Stimulated activated CD8-positive, alpha-beta memory T cell treated with anti-CD3 and anti-CD28 coated beads, Interleukin-7, amount 100 ng/mL, for 4 hours (primary cell): ENCODE results near the gene FFAR1.

Experiments used
- DNase-seq, 2 donors: peaks; one replicate each; pipeline ENCODE4 v3.0.0-alpha.2; 2020; ENCODE audit warnings: low read depth in 2 of 2

The FFAR1 gene

DNA sequence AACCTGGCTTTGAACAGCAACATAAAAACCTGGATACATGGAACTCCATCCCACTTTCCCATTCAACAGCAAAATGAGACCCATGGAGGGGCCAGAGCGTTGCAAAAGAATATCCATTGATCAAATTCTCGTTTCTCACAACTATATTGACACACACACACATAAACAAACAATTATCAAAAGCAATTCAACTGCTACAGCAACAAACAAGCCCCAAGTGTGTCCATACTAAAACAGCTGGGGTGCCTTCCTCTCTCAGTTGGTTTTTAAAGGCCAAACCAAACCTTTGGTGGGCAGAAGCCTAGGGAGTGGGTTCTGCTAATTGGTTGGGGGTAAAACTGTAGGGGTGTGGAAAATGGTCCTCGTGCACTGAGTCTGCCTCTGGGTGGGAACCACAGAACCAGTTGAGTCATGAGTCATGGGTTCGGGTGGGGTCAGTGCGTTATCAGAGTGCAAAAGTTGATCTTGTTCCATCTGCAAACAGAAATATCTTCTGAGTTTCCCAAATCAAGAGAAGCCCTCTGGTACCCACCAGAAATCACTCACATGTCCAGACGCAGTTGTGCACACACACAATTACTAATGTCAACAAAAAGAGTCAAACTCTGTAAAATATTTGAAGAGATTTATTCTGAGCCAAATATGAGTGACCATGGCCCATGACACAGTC is 41.6 kb downstream of the FFAR1 start:
- no peak for DNase-seq

DNA sequence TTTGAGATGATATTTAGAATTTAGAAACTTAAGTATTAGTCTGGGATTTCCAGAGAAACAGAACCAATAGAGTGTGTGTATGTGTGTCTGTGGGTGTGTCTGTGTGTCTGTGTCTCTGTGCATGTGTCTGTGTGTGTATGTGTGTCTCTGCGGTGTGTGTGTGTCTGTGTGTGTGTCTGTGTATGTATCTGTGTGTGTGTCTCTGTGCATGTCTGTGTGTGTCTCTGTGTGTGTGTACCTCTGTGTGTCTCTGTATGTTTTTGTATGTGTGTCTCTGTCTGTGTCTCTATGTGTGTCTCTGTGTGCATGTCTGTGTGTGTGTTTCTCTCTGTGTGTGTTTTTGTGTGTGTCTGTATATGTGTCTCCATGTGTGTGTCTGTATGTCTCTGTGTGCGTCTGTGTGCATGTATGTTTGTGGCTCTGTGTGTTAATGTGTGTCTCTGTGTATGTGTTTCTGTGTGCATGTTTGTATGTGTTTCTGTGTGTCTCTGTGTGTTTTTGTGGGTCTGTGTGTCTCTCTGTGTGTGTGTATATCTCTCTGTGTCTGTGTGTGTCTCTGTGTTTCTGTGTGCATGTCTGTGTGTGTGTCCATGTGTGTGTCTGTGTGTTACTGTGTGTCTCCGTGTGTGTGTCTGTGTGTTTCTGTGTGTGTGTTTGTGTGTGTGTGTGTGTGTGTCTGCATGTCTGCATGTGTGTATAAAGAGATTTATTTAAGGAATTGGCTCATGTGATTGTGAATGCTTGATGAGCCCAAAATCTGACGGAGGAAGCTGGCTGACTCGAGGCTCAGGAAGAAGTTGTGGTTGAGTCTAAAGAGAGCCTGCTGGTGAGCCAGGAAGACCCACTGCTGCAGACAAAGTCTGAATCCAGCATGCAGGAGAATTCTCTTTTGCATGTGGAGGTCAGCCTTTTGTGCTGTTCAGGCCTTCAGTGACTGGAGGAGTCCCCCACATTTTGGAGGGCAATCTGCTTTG is 45.3 kb downstream of the FFAR1 start:
- no peak for DNase-seq

DNA sequence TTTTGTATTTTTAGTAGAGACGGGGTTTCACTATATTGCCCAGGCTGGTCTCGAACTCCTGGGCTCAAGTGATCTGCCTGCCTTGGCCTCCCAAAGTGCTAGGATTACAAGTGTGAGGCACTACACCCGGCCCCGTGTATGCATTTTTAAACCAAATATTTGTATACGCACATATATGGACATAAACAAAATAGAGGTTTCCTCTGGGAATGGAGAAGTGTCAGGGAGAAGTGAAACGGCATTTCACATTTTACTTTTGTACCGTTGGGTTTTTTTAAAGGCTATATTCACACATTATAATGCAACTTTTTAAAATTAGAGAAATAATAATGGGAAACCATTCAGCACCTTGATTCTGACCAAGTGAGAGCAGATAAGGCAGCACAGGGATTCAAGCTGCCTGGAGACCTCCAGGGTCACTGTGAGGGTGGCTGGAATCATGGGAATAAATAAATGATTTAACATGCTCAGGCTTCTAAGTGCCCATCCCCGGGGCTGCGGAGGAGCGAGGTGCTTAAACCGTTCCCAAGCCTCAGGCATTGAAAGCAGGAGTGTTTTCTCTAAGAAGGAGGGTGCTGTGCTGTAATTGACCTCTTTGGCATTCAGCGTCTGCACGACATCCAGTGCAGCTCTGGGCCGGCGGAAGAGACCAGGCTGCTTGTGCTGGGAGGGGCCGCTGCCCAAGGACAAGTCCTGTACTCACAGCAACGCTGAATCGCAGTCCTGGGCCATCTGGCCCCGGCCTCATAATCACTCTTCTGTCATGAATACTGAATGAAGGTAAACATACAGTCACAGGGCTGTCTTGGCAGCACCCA is 47.9 kb downstream of the FFAR1 start:
- no peak for DNase-seq

DNA sequence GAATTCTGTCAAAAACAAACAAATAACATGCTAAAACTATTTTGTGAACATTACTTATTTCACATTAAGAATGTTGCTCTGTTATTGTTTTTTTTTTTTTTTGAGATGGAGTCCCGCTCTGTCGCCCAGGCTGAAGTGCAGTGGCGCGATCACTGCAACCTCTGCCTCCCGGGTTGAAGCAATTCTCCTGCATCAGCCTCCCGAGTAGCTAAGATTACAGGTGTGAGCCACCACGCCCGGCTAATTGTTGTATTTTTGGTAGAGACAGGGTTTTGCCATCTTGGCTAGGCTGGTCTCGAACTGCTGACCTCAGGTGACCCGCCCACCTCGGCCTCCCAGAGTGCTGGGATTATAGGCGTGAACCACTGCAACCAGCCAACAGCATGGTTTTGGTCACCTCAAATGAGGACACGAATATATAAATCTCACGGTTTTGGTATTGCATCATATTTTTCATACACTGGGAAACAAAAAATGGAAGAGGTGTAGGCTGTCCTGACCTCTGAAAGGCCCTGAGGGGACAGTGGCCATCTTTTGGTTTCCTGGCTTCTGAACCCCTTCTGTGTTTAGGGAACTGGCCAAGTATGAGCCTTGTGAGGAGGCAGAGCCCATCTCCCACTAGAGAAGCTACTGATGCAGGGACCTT is 48.7 kb downstream of the FFAR1 start:
- no peak for DNase-seq

DNA sequence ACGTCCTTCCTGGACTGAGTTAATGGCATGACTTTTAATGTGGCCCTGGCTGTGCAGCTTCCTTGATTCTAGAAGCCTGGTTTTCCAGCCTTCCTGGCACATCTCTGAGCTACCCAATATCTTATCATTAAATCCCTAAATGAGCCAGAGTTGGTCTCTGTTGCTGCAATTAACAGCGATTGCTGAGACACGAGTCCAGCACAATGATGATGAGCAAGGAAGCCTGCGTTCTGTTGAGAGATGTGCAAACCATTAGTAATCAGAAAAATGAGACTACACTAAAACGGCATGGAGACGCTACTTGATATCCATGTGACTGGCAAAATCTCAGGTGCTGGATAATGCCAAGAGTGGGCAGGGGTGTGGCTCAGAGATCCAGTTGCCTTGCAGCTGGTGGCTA is 49.4 kb downstream of the FFAR1 start:
- no peak for DNase-seq
